Measurements from ENCODE around the gene CAND1.

DNA sequence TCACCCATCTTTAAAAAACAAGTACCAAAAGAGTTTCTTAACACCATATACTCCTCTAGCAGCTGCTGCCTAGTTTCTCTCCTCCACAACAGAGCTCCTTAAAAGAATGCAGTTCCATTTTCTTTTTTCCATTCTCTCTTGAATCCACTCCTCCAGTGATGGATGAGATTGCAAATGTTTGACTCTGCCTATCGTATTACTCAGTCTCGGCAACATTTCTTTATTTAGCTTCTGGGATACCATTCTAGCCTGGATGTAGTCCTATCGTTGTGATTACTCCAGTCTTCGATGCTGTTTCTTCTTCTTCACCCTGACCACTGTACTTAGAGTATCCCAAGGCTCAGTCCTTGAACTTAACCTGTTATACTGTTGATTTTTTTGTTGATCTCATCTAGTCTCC is 30.8 kb downstream of the CAND1 start:
- TF ChIP-seq CHD2 (IDR thresholded peaks at IDR 0.05; ENCODE audit: low read length), result no peak
- TF ChIP-seq, protein P1, sequence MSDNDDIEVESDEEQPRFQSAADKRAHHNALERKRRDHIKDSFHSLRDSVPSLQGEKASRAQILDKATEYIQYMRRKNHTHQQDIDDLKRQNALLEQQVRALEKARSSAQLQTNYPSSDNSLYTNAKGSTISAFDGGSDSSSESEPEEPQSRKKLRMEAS (IDR thresholded peaks at IDR 0.05), result no peak
- TF ChIP-seq NRF1 (IDR thresholded peaks at IDR 0.05; ENCODE audit: low read depth, low read length), result no peak
- TF ChIP-seq, protein P2, sequence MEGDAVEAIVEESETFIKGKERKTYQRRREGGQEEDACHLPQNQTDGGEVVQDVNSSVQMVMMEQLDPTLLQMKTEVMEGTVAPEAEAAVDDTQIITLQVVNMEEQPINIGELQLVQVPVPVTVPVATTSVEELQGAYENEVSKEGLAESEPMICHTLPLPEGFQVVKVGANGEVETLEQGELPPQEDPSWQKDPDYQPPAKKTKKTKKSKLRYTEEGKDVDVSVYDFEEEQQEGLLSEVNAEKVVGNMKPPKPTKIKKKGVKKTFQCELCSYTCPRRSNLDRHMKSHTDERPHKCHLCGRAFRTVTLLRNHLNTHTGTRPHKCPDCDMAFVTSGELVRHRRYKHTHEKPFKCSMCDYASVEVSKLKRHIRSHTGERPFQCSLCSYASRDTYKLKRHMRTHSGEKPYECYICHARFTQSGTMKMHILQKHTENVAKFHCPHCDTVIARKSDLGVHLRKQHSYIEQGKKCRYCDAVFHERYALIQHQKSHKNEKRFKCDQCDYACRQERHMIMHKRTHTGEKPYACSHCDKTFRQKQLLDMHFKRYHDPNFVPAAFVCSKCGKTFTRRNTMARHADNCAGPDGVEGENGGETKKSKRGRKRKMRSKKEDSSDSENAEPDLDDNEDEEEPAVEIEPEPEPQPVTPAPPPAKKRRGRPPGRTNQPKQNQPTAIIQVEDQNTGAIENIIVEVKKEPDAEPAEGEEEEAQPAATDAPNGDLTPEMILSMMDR (IDR thresholded peaks at IDR 0.05; ENCODE audit: control extremely low read depth in 1 of 3, insufficient read depth in 1 of 3, low read depth in 1 of 3, low read length in 3 of 3), result no peak
- TF ChIP-seq JUND (IDR thresholded peaks at IDR 0.05; ENCODE audit: low read length), result no peak
- TF ChIP-seq ZNF274 (IDR thresholded peaks at IDR 0.05; ENCODE audit: borderline replicate concordance, extremely low read depth, low read length), result no peak
- TF ChIP-seq TAF1 (IDR thresholded peaks at IDR 0.05; ENCODE audit: low read depth, low read length), result no peak
- no peak for TF ChIP-seq POLR2A (IDR thresholded peaks at IDR 0.05; ENCODE audit: control extremely low read depth in 1 of 2, low read depth in 2 of 2, low read length in 2 of 2)
- TF ChIP-seq, protein P3, sequence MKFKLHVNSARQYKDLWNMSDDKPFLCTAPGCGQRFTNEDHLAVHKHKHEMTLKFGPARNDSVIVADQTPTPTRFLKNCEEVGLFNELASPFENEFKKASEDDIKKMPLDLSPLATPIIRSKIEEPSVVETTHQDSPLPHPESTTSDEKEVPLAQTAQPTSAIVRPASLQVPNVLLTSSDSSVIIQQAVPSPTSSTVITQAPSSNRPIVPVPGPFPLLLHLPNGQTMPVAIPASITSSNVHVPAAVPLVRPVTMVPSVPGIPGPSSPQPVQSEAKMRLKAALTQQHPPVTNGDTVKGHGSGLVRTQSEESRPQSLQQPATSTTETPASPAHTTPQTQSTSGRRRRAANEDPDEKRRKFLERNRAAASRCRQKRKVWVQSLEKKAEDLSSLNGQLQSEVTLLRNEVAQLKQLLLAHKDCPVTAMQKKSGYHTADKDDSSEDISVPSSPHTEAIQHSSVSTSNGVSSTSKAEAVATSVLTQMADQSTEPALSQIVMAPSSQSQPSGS (IDR thresholded peaks at IDR 0.05; ENCODE audit: low read length), result no peak
- TF ChIP-seq KDM1A (IDR thresholded peaks at IDR 0.05; ENCODE audit: borderline replicate concordance, low read length), result no peak
- TF ChIP-seq BACH1 (IDR thresholded peaks at IDR 0.05; ENCODE audit: low read length), result no peak
- no peak for TF ChIP-seq GABPA (IDR thresholded peaks at IDR 0.05; ENCODE audit: borderline replicate concordance, insufficient read depth, low read length)
